ENCODE results near the gene TSPAN11.
"Not testable (repeated sequence)": the region's sequence is repeated elsewhere in the genome, so short reads cannot be mapped to it uniquely, and the experiment has no call there.

Gene TSPAN11

DNA sequence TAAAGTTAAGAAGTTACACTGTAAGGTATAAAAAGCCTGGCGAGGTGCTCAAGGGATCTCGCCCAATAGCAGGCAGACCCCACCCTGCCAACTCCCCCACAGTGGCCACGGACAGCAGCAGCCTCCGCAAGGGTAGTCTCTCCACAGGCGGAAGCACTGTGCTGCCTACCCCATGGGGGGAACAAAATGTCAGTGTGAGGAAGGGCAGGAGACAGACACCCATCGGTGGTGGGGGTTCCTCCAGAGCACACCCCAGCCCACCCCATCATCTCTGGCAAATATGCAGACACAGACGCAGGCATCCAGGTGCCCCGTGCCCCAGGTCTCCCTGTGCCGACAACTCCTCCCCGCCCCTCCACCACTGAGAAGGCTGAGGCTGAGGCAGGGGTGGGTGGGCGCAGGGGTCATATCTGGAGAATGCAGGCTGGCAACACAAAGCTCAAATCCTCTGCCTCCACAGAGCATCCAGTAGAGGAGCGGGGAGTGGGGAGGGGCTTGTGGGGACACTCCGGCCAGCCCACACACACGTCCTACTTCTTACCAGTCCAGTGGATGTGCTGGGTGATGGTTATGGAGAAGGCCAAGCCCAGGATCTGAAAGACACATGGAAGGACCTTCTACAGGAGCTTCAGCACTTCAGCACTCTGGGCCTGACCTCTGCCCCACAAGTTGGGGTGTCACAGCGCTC lies 78.9 kb downstream of the TSPAN11 start:
- DNase-seq, result no peak

DNA sequence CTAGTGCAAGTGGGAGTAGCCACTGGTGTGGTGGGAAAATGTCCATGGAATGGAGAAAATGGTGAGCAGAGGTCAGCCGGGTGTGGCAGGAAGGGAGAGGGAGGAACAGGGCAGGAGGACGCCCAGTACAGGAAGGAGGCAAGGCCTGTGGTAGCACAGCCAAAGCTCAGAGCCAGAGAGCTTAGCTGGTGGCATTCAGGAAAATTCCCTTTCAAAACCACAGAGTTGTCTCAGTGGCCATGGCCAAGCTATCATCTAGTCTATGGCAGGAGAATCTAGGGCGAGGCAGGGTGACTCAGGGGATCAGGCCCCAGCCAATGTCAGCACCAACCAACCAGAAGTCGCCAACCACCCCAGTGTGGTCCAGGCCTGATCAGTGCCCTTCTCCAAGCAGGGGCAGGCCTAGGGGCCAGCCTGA lies 79.4 kb downstream of the TSPAN11 start:
- no peak for DNase-seq

DNA sequence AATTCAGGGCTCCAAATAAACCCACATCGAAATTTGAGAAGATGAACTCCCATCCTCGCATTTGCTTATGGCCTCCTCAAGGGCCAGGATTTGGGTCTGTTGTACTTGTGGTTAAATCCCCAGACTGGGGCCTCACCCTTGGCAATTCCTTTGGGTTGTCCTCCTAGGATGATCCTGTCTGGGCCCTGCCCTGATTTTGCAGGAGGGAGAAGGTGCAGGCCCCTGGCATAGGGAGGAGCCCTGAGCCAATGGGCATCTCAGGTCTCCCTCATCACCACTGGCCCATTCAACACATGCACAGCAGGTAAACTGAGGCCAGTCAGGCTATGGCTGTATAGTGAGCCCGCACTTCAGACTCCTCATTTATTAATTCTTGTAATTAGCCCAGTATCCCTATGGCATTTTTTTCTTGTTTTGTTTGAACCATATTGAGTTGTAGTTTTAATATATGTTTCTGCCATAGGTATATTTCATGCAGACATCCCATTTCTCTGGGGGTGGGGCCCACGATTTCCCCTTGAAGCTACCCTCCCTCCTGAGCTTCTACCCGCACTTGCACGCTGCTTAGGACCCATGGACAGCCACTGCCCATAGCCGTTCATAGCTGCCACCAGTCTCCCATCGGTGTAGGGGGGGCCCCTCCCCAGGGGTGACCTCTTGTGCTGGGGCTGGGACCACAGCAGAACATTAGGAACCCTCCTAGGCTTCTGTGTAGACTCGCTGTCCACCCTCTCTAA lies 80.0 kb downstream of the TSPAN11 start:
- DNase-seq, result no peak

DNA sequence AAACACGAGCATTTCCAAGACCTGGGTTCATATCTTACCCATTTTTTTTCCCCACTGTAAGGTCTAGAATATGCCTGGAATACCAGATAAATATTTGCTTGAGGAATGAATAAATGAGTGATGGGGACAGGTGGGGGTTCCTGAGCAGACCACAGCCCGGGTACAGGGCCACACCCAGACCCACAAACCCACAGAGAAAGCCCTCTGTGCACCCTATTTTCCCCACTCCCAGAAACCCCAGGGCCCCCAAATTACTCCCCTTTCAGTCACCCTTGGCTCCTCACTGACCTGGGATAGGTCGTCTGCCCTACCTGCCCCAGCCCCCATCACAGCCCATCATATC lies 80.6 kb downstream of the TSPAN11 start:
- DNase-seq, result no peak

DNA sequence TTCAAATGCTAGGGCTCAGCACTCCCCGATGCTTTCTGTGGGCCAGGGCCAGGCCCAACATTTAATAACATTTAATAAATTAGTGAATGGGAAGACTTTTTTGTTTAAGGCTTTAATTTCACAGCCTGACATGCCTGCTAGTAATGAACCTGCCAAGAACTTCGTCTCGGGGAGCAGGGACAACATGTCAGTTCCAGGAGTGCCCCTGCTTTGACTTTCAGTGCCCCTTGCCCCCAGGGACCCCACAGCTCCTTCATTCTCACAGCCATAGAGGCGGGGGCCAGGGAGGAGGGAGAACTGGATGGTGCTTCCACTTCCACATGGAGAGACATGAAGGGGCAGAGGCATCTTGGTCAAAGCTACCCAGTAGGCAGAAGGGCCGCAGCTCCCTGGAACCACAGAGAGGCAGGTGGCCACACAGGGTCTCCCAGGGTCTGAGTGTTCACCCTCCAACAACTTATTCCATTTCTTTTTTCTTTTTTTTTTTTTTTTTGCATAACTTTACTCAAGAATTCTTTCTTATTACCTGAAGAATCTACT lies 81.2 kb downstream of the TSPAN11 start:
- DNase-seq, result no peak

DNA sequence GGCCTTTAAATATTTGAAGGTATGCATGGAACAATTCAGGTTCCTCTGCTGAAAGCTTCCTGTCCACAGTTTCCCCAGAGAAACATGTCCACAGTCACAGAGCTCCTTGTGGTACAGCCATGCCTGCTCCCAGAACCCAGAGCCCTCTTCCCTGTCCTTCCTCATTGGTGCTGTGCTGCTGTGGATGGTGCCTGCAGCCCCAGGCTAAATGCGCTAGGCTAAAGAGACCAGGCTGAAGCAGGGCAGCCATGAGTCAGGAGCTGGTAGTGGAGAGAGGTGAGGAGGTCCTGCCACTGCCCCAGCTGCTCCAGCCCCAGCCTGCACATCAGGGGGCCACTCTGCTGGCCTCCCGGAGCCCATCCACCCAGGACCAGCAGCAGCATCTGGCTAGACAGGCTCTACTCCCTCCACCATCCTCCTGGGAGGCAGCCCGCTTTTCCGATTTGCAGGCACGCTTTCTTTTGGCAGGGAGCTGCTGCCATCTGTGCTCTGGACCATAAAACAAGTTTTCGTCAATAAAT lies 81.8 kb downstream of the TSPAN11 start:
- no peak for DNase-seq

DNA sequence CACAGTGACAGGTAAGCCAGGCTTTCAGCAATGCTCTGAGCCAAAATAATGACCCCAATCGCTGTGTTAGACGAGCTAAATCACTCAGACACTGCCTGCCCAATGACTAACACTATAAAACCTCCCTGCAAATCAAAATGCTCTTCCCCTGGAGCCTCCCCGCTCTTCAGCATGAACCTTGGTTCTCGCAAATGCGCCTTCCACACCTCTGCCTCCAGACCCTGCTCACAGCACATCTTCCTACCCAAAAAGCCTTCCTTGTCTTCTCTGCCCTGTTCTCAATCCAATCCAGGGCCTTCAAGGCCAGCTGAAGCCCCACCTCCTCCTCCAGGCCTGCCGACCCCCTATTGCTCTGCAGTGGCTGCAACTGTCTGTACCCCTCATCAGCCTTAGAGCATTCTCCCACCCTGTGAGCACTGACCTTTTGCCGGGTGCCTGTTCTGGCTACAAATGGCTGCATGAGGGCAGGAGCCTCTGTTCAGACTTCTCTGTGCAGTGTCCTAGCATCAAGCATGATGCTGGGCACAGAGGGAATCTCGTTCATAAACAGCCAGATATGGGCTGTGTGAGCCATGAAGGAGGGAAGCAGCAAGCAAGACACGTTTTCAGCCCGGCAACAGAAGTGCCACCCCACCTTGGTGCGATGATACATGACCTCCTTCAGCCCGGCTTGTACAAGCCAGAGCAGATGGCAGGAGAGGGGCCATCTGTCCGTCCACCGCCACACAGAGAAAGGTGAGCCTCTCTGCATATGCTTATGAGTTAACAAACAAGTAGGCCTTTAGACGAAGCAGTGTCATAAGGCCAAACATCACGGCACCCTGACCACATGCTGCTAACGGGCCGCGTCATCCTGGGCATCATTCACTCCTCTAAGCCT lies 82.7 kb downstream of the TSPAN11 start:
- no peak for DNase-seq

DNA sequence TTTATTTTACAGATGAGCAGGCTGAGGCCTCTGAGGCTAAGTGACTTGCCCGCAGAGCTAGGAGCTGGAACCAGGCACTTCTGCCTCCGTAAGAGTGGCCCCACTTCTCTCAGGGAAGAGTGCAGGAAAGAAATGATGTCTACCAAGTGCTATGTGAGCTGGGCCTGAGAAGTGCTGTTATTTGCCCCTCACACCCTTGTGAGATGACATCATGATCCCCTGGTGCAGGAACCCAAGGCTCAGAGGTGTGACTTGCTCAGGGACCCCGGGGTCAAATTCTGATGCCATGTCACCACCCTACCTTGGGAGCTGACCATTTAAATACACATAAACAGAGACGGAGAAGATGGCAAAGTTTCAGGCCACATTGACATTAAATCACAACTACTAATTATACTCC lies 83.4 kb downstream of the TSPAN11 start:
- DNase-seq, result no peak

DNA sequence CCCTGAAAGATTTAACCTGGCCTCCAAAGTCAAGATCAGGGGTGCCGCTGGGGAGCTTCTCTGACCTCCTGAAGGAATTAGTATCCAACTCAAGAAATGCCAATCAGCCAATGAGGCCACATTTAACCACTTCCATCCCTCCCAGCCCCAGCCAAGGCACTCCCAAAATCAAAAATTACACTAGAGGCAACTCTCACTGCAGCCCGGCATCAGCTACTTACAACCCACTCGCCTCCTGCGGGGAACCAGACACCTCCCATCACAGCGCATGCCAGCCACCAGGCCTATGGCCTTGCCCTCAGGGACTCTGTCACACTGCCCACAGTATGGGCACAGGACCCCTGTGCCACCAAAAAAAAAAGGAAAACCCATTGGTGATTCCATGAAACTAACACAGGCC lies 84.8 kb downstream of the TSPAN11 start:
- no peak for DNase-seq

DNA sequence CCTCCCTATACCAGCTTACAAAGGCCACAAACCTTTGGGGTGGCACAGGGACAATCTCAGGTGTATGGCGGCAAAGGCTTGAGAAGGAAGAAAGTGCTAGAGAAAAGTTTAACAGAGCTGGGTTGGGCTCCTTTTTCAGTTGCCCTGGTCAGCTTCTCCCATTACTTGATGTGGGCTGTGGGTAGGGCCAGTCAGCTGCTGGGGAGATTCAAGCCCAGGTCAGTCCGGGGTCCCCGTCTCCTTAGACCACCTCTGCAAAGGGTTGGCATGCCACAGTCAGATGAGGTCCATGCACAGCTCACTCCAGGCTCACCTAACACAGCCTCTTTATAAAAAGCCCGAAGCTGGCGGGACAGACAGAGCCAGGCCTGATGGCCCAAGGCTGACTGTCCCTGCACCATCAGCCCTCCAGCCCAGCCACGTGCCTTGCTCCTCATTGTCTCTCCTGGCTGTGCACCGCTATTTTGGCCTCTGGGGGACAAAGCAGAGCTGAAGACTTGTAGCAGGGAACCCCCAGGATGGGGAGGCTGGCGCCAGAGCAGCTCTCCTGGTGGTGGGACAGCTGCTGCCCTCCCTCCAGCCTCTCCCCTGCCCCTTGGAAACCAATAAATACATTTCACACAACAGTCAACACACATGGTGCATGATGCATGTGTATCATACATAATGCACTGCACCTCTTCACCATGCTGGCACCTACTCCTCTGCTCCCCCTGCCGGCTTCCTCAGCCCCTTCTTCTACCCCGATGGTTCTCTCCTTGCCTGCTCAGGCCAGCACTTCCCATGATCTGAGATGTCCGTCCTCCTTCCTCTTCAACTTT lies 85.4 kb downstream of the TSPAN11 start:
- DNase-seq, result no peak

DNA sequence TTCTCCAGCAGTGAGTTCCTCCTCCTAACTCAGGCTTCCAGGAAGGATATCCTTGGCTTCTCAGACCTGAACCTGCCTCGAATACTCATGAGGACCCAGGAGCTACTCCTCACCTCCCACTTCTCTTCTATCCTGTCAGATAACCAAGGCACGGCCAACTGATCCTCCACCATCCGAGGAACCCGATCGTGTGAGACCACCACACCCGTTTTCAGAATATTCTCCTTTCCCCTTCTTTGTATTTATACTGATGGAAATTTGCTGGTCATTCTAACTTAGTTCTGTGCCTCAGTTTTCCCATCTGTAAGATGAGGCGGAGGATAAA lies 86.0 kb downstream of the TSPAN11 start:
- not testable (repeated sequence) for DNase-seq

DNA sequence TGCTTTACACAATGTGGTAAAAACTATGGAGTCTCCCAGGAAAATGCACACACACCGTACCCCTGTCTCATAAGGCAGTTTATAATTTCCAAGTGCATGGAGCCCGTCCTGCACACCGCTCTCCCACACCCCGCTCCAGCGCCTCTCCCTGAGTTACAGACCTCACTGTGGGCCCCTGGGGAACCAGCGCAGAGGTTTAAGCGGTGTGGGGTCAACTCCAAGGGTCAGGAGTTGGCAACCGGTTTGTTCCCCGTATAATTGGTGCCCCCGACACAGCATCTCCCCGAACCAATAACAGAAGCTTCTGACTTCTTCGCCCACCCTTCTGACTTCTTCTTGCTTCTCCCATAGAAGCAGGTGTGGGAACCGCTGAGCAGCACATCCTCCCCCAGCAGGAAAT lies 88.7 kb downstream of the TSPAN11 start:
- no peak for DNase-seq

DNA sequence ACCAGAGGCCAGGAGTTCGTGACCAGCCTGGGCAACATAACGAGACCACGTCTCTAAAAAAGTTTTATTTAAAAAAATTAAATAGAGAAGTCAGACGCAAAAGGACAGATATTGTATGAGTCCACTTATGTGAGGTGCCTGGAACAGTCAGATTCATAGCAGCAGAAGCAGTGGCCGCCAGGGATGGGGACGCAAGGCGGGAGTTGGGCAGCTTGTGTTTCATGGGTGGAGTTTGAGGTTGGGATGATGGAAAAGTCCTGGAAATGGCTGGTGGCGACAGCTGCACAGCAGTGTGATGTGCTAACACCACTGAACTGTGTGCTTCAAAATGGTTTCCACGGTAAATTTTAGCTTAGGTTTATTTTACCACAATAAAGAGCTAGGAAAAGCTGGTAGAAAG lies 89.5 kb downstream of the TSPAN11 start:
- no peak for DNase-seq

DNA sequence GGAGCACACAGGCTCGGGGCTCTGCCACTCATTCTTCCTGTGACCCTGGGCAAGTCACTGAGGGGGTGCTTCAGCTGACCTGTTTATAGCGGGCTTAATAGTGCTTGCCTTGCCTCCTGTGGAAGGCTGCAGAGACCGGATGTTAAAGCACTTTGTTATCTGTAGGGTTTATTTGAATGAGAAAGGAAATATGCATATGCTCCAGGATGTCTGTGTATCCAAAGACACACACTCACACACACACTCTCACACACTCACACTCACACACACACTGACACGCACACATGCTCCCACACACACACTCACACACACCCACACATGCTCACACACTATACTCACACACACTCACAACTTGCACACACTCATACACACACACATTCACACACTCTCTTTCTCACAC lies 91.0 kb downstream of the TSPAN11 start:
- no peak for DNase-seq

DNA sequence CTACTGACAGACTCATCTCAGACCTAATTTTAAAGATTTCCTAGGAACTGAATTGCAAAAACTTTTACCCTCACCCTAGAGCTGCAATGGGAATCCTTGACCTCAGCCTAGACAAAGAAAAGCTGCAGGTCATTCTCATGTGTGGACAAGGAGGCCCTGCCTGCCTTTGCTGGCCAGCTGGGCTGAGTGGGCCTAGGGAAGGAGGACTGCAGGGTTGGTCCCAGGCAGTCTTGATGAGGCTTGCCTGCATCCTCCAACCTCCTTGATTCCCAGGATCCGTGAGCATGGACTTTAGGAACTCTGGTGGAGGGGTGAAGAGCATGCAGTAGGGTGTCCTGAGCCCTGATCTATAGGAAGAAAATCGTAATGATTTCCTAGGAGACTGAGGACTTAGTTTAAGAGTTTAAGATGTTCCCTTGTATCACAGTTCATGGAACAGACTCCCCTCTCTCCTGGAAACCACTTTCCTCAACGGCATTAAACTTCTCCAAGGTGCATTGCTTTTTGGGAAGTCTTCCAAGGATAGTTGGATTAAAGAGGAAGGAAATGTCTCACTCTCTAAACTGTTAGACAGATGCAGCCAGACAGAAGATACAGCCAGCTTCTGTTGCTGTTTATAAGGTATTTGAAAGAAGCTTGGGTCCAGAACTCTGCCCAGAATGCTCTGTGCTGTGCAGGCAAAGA lies 91.7 kb downstream of the TSPAN11 start:
- no peak for DNase-seq

DNA sequence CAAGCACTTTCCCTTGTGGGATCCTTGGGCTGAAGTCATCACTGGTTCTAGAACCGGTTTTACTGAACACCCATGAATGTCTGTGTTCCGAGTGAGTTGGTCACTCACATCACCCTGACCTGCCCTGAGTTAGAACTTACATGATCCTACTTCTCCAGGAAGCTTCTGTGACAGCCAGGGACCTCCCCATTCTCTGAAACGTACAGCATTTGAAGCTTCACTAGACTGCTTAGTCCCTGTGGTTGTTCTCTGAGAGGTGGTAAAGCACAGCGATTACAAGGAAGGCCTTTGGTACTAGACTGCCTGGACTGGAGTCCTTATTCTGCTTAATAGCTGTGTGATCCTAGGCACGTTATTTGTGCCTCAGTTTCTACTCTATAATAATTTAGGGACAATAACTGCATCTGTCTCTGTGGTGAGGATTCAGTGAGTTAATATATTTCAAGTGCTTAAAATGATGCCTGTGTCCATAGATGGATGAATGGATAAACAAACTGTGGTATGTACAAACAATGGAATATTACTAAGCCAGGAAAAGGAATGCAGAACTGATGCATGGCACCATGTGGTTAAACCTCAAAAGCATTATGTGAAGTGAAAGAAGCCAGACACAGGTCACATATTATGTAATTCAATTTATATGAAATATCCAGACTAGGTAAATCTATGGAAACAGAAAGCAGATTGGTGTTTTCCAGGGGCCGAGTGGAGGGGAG lies 92.4 kb downstream of the TSPAN11 start:
- DNase-seq, result no peak

DNA sequence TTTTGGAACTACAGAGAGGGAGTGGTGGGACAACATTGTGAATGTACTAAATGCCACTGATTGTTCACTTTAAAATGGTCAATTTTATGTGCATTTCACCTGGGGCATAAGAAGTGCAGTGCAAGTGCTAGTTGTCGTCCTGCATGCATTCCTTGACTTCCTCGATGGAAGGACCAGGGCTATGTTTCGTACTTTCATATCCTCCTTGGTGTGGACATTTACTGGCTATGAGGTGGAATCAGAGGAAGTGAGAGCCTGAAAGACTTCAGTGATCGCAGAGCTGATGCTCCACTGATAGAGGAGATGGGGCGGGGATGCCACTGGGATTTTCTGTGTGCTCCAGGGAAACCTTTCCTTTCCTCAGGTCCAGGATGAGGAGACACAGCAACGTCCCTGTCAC lies 93.0 kb downstream of the TSPAN11 start:
- DNase-seq, result no peak

DNA sequence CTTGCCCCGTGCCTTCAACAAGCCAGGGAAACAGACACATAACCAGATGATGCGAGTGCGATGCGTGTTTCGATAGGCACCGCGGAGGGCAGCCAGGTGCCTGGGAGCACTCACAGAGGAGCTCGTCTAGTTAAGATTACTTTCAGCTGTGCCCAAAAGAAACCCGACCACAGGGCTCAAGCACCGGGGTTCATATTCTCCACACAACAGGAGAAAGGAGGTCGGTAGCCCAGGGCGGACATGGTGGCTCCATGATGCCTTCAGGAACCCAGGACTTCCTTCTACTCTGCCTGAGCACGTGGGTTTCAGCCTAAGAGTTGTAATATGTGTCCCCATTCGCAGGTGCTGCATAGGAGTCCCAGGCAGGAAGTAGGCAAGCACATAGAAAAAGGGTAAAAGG lies 93.4 kb downstream of the TSPAN11 start:
- DNase-seq, result no peak

DNA sequence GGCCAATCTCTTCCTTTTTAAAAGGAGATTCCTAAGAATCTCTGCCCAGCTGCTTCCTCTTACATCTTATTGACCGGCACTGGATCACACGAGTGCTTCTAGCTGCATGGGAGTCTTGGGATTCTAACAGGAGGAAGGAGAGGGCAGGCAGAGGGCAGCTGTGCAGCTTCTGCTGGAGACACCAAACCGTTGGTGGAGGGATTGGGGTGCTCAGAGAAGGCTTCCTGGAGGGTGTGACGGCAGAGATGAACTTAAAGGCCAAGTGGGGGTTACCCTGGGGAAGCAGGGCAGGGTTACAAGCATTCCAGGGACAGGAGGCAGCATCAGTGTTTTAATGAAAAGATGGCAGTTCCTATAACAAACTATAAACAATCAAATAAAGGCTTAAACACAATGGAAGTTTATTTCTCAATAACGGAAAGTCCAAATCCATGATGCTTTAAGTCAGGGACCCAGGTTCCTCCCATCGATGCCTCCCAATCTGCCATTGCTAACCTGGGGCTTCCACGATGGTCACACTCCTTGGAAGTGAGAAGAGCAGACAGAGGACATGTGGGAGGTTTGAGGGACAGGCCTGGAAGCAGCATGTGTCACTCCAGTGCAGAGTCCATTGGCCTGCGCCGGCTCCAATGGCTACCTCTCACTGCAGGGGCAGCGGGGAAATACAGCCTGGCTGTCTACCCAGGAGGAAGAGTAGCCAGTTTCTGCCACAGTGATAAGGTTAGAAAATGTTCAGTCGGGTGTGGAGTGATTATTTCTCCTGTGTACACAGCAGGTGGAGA lies 94.0 kb downstream of the TSPAN11 start:
- DNase-seq, result no peak

DNA sequence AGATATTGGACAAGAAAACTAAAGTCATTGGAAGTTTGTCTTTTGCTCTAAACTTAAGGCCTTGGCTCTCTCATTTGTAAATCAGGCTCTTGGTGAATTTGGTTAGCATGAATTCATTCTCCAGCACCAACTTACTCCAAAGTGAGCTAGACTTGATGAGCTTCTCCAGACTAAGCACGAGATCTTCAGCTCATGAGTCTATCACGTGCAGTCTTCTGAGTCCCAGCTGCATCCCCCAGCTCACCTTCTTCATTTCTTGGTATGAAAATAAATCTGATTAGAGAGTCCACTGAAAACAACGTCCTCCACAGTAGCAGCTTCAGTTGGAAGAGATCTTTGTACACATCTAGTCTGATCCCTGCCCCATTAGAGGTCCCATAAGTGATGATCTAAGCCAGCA lies 94.6 kb downstream of the TSPAN11 start:
- no peak for DNase-seq
